Adrenal gland (tissue), 12 donors: ENCODE data around the gene FMNL2. TPM values are rescaled to one million over a fixed set of nuclear protein-coding genes. Genes with fewer than 3 reads are reported as not detected.

Experiments used
- DNase-seq, 7 donors: peaks; one replicate each; pipeline ENCODE4 v3.0.0-alpha.2; 2019 to 2020
- H3K27ac ChIP-seq, 5 donors: fragments of 200-600 bp; sonication (generic) in 4 of 5; 1 replicate in 3 of 5; 2 replicates in 2 of 5; pipeline versions ENCODE4 v1.5.1 to v1.8.0; 2016 to 2020; ENCODE audit warnings: mild to moderate bottlenecking in 1 of 5
- H3K27me3 ChIP-seq: fragments of 200-600 bp; 2 replicates; pipeline ENCODE4 v1.8.0; 2021
- H3K36me3 ChIP-seq, 2 donors: fragments of 200-600 bp; replicated peaks in 1 of 2; 1 replicate in 1 of 2; 2 replicates in 1 of 2; pipeline versions ENCODE4 v1.5.1 to v1.8.0; 2018 to 2022
- H3K4me1 ChIP-seq, 2 donors: fragments of 200-600 bp; replicated peaks in 1 of 2; 1 replicate in 1 of 2; 2 replicates in 1 of 2; pipeline versions ENCODE4 v1.5.1 to v1.8.0; 2018 to 2021
- H3K4me3 ChIP-seq, 4 donors: fragments of 200-600 bp; sonication (generic) in 3 of 4; one replicate each; pipeline ENCODE4 v1.5.1; 2016 to 2018
- H3K9me3 ChIP-seq, 3 donors: fragments of 200-600 bp; sonication (generic) in 1 of 3; replicated peaks in 1 of 3; 1 replicate in 2 of 3; 2 replicates in 1 of 3; pipeline versions ENCODE4 v1.5.1 to v1.8.0; 2016 to 2021
- CTCF ChIP-seq, 6 experiments: fragments of 450-650 bp in 4 of 6; fragments of 200-600 bp in 2 of 6; sonication (generic) in 1 of 6; IDR thresholded peaks; 1 replicate in 5 of 6; 2 replicates in 1 of 6; pipeline versions ENCODE4 v1.5.1 to v1.8.0; 2016 to 2021; ENCODE audit warnings: antibody characterized with exemption in 6 of 6, mild to moderate bottlenecking in 2 of 6, moderate library complexity in 1 of 6
- POLR2A ChIP-seq, 2 donors: fragments of 450-650 bp; IDR thresholded peaks; one replicate each; pipeline ENCODE4 v1.6.1; 2017; ENCODE audit warnings: antibody characterized with exemption in 2 of 2, mild to moderate bottlenecking in 2 of 2, moderate library complexity in 1 of 2
- WGBS, 4 donors: extraction: QIAGEN DNeasy Blood & Tissue Kit in 2 of 4; methylation state at CpG; one replicate each; pipeline versions ENCODE4 v1.1.5 to v1.1.7; 2013 to 2017; 5-methylcytosine and 5-hydroxymethylcytosine counted together
- intact Hi-C, 2 donors: fragments of 100-400 bp; cut with DNase I; formaldehyde crosslinking; loops; one replicate each; pipeline versions ENCODE4 v1.14.1 to v1.15.0; 2022 to 2023
- polyA plus RNA-seq, 3 donors: library from polyadenylated mRNA; stranded (reverse); fragments of 200-250 nt in 2 of 3; fragments of 350-450 nt in 1 of 3; fragmentation: Illumina TruSeq in 1 of 3; extraction: RNeasy Lipid Tissue Mini Kit (QIAGEN cat#74804) in 1 of 3; gene quantifications; one replicate each; pipeline ENCODE4 v1.2.3, GENCODE V29; 2013 to 2014
- total RNA-seq, 9 donors: library from RNA; depleted of rRNA in 4 of 9; stranded (reverse); fragments of >200 nt in 4 of 9; fragments of 120-200 nt in 1 of 9; fragmentation: NEBNext Ultra II Directional in 1 of 9; extraction: Animal tissue kit (Norgen Biotek cat#: 25700) in 1 of 9; gene quantifications; one replicate each; pipeline versions ENCODE4 v1.1.0 to v1.2.4, GENCODE V29; 2013 to 2023
- donor health status: healthy with polysubstance abuse.
- donor health status: Bipolar disorder and iron deficiency.
- donor health status: DM: yes; HTN: yes; CAD: no.
- donor health status: DM: no; HTN: no; CAD: no.
- donor health status: DM: no; HTN: no; CAD: no.
- donor health status: DM: yes; HTN: yes; CAD: no.

Gene FMNL2
- total and polyA plus RNA-seq, 12 donors, result 23.5 to 54.2 (median 36.7) TPM

GRCh38 chr2:152423684-152424083 is 88.7 kb downstream of the FMNL2 start:
- no peak for DNase-seq
- peaks cover 17 to 22% of the 10 kb centered on the region in 2 donors for H3K4me1 ChIP-seq
- no peaks in the 10 kb centered on the region for H3K27me3 ChIP-seq
- H3K36me3 ChIP-seq, result no peaks in the 10 kb centered on the region
- intact Hi-C loops, result no loop called here
- H3K4me3 ChIP-seq, result no peak overlapping the region
- H3K9me3 ChIP-seq, result no peaks in the 10 kb centered on the region
- TF ChIP-seq CTCF (IDR thresholded peaks at IDR 0.05) (no peak), POLR2A (IDR thresholded peaks at IDR 0.05) (no peak)
- H3K27ac ChIP-seq, result no peak overlapping the region

GRCh38 chr2:152425765-152426727 is 91.1 kb downstream of the FMNL2 start:
- Histone ChIP-seq H3K27ac (peak overlapping the region in 1 of 5 donors; percentile 25), H3K9me3 (no peaks in the 10 kb centered on the region), H3K27me3 (no peaks in the 10 kb centered on the region), H3K4me3 (no peak overlapping the region), H3K4me1 (peaks cover 15 to 18% of the 10 kb centered on the region in 2 donors), H3K36me3 (no peaks in the 10 kb centered on the region)
- WGBS, 4 donors, result 79 to 82% (median 80%) methylated on average over 8 of the region's 8 CpGs
- DNase-seq, result no peak
- intact Hi-C loops, result no loop called here
- TF ChIP-seq POLR2A (IDR thresholded peaks at IDR 0.05), result no peak
- no peak for TF ChIP-seq CTCF (IDR thresholded peaks at IDR 0.05)

- H3K27me3 ChIP-seq, result no peaks in the 10 kb centered on the region
- H3K4me1 ChIP-seq, result peaks cover 13 to 17% of the 10 kb centered on the region in 2 donors
- WGBS, 4 donors, result 87 to 94% (median 90%) methylated on average over 4 of the region's 4 CpGs
- intact Hi-C loops, result no loop called here
- no peak overlapping the region for H3K27ac ChIP-seq
- no peaks in the 10 kb centered on the region for H3K36me3 ChIP-seq
- TF ChIP-seq CTCF (IDR thresholded peaks at IDR 0.05) (no peak), POLR2A (IDR thresholded peaks at IDR 0.05) (no peak)
- H3K9me3 ChIP-seq, result no peaks in the 10 kb centered on the region
- H3K4me3 ChIP-seq, result no peak overlapping the region
- DNase-seq, result no peak
Observed at GRCh38 chr2:152426801-152427200, 91.8 kb downstream of the FMNL2 start.

GRCh38 chr2:152427902-152428301 is 92.9 kb downstream of the FMNL2 start:
- Histone ChIP-seq H3K4me3 (no peak overlapping the region), H3K36me3 (no peaks in the 10 kb centered on the region), H3K9me3 (no peaks in the 10 kb centered on the region), H3K27ac (no peak overlapping the region), H3K4me1 (peaks cover 12 to 23% of the 10 kb centered on the region in 2 donors), H3K27me3 (no peaks in the 10 kb centered on the region)
- no peak for DNase-seq
- TF ChIP-seq CTCF (IDR thresholded peaks at IDR 0.05) (no peak), POLR2A (IDR thresholded peaks at IDR 0.05) (no peak)
- intact Hi-C loops, result no loop called here
- WGBS, 4 donors, result 57 to 73% (median 63%) methylated on average over 1 of the region's 1 CpG
